CD1c-positive myeloid dendritic cell (primary cell): Measurements from ENCODE around the gene RPS23.
A peak's percentile ranks its signal among the peaks of the same experiment; 100 is the strongest.

Experiments used
- DNase-seq: peaks from one replicate; pipeline ENCODE4 v3.0.0-alpha.2; 2016; ENCODE audit errors: extremely low spot score

The RPS23 gene

GRCh38 chr5:82244854-82245635 is 33.1 kb downstream of the RPS23 start:
- DNase-seq = no peak

GRCh38 chr5:82244151-82244550 is 34.0 kb downstream of the RPS23 start:
- no peak for DNase-seq

- DNase-seq = no peak
Measured at GRCh38 chr5:82234885-82235284, 43.3 kb downstream of the RPS23 start.

GRCh38 chr5:82225525-82226172 is 52.5 kb downstream of the RPS23 start:
- peak; percentile 70 for DNase-seq
